ENCODE results near the gene CAND1. TPM values are rescaled to one million over a fixed set of nuclear protein-coding genes. Genes with fewer than 3 reads are reported as not detected.

The CAND1 gene
- total RNA-seq, 1 experiment from 2014 or later = 236 TPM

DNA sequence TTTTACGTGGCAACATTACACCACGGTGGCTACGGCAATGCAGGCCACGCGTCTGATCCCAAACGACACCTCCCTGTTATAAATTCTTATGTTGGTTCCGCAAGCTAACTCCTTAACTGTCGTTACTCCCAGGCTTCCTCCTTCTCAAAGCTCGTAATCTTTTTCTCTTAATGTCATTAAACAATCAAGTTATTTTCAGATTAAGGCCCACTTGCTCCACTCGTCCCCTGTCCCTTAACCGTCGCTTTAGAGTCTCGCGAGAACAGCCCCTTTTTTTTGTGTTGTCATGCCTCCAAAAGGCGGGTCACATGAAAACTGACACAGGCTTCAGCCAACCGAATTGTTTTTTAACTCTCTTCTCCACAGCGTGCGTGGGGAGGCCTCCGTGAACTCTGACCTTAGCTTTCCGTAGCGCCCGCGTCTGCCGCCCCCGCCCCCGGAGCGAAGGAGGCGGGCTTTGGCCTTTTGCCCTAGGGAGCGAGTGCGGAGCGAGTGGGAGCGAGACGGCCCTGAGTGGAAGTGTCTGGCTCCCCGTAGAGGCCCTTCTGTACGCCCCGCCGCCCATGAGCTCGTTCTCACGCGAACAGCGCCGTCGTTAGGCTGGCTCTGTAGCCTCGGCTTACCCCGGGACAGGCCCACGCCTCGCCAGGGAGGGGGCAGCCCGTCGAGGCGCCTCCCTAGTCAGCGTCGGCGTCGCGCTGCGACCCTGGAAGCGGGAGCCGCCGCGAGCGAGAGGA, at the start of gene CAND1 (continued):
- no peak for TF ChIP-seq RORB (CRISPR knock-in tag; IDR thresholded peaks at IDR 0.05)
- peak; percentile 59; the same call in 1 of the 2 replicates for TF ChIP-seq MYBL2 (CRISPR knock-in tag; IDR thresholded peaks at IDR 0.05)
- TF ChIP-seq, protein P1, sequence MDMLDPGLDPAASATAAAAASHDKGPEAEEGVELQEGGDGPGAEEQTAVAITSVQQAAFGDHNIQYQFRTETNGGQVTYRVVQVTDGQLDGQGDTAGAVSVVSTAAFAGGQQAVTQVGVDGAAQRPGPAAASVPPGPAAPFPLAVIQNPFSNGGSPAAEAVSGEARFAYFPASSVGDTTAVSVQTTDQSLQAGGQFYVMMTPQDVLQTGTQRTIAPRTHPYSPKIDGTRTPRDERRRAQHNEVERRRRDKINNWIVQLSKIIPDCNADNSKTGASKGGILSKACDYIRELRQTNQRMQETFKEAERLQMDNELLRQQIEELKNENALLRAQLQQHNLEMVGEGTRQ (CRISPR knock-in tag; IDR thresholded peaks at IDR 0.05) = peak; percentile 6; the same call in 1 of the 2 replicates
- TF ChIP-seq ZBTB21 (CRISPR knock-in tag; IDR thresholded peaks at IDR 0.05; ENCODE audit: borderline replicate concordance) = peak; percentile 78; the same call in 1 of the 2 replicates
- TF ChIP-seq GABPB1 (CRISPR knock-in tag; IDR thresholded peaks at IDR 0.05) = peak; percentile 60; the same call in 1 of the 2 replicates
- peak; percentile 73 for TF ChIP-seq FOXK1 (CRISPR knock-in tag; IDR thresholded peaks at IDR 0.05)
- peak; percentile 83 for TF ChIP-seq NR2C2 (CRISPR knock-in tag; IDR thresholded peaks at IDR 0.05)

DNA sequence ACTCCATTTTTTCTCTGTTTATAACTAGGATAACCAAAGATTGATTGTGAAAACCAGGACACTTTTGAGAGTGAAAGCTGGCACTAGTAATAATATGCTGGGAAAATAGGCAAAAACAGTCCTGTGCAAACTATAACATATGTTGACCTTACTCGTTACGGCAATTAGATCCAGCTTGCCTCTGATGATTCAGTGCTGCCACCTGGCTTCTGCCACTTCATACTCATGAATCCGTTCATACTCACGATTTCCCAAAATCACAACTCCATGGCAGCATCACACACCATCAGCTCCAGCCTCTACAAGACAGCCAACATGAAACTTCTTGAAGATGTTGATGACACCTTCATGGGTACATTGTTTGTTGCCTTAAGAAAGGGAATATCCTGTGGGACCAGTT, 49.1 kb upstream of the CAND1 start:
- Mint-ChIP-seq H3K36me3 (no peaks in the 10 kb centered on the region), H3K4me3 (no peak overlapping the region), H3K9me3 (no peaks in the 10 kb centered on the region), H3K4me1 (peaks cover 7% of the 10 kb centered on the region), H3K27me3 (ENCODE audit: low read depth) (no peaks in the 10 kb centered on the region), H3K27ac (no peak overlapping the region)
- ChIA-PET POLR2A (no interaction called here), CTCF (interaction anchor here (1.0 to 3.3 kb wide), 6 partner anchors 20 to 202 kb away, joined by 3 to 44 read pairs (median 6); partner anchors contain the start of gene CAND1)
- DNase-seq (ENCODE audit: low spot score) (peak; percentile 28), ATAC-seq (peak; percentile 62)
- TF ChIP-seq, protein P2, sequence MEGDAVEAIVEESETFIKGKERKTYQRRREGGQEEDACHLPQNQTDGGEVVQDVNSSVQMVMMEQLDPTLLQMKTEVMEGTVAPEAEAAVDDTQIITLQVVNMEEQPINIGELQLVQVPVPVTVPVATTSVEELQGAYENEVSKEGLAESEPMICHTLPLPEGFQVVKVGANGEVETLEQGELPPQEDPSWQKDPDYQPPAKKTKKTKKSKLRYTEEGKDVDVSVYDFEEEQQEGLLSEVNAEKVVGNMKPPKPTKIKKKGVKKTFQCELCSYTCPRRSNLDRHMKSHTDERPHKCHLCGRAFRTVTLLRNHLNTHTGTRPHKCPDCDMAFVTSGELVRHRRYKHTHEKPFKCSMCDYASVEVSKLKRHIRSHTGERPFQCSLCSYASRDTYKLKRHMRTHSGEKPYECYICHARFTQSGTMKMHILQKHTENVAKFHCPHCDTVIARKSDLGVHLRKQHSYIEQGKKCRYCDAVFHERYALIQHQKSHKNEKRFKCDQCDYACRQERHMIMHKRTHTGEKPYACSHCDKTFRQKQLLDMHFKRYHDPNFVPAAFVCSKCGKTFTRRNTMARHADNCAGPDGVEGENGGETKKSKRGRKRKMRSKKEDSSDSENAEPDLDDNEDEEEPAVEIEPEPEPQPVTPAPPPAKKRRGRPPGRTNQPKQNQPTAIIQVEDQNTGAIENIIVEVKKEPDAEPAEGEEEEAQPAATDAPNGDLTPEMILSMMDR (IDR thresholded peaks at IDR 0.05) = 0 out of 2 replicates have a peak, but pooled peaks have one; percentile 20
- no peak for TF ChIP-seq ZNF317 (CRISPR knock-in tag; IDR thresholded peaks at IDR 0.05; ENCODE audit: borderline replicate concordance, low read depth)

DNA sequence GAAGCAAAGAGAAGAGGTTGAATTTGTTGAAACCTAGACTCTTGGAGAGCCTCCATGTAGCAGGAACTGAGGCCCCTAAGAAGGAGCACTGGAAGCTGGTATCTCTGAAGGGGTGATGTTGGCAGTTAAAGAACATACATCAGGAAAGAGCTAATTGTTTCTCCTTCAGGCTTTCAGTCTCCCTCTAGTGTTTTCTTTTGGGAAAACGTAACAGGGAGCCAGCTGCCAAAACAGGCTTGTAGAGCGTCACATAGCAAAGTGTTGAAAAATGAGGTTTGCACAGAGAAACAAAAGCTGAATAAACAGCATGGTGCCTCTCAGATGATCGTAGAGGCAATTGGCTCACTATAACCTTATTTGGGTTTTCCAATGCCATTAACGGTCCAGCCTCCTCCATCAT, 46.9 kb upstream of the CAND1 start:
- Mint-ChIP-seq H3K4me3 (no peak overlapping the region), H3K27ac (no peak overlapping the region), H3K9me3 (0 out of 2 replicates have a peak, but pooled peaks cover 3% of the 10 kb centered on the region), H3K36me3 (no peaks in the 10 kb centered on the region), H3K4me1 (peaks cover 7% of the 10 kb centered on the region), H3K27me3 (ENCODE audit: low read depth) (peaks cover under 1% of the 10 kb centered on the region; the same call in 1 of the 2 replicates)
- ChIA-PET POLR2A (no interaction called here), CTCF (interaction anchor here (0.6 to 3.3 kb wide), 24 partner anchors 9 to 512 kb away, joined by 3 to 44 read pairs (median 4); partner anchors contain the start of gene CAND1)
- DNase-seq (ENCODE audit: low spot score) (no peak), ATAC-seq (peak; percentile 73)
- TF ChIP-seq ZNF671 (CRISPR knock-in tag; IDR thresholded peaks at IDR 0.05) (no peak), NFYB (CRISPR knock-in tag; conservative IDR thresholded peaks at IDR 0.05; ENCODE audit: low read depth) (no peak), IRF2 (CRISPR knock-in tag; IDR thresholded peaks at IDR 0.05; ENCODE audit: borderline replicate concordance, low read depth) (no peak), RORB (CRISPR knock-in tag; IDR thresholded peaks at IDR 0.05) (no peak), GABPB1 (CRISPR knock-in tag; IDR thresholded peaks at IDR 0.05) (no peak), JAZF1 (CRISPR knock-in tag; IDR thresholded peaks at IDR 0.05) (no peak), NFE2L1 (CRISPR knock-in tag; IDR thresholded peaks at IDR 0.05) (no peak)
- TF ChIP-seq, protein P3, sequence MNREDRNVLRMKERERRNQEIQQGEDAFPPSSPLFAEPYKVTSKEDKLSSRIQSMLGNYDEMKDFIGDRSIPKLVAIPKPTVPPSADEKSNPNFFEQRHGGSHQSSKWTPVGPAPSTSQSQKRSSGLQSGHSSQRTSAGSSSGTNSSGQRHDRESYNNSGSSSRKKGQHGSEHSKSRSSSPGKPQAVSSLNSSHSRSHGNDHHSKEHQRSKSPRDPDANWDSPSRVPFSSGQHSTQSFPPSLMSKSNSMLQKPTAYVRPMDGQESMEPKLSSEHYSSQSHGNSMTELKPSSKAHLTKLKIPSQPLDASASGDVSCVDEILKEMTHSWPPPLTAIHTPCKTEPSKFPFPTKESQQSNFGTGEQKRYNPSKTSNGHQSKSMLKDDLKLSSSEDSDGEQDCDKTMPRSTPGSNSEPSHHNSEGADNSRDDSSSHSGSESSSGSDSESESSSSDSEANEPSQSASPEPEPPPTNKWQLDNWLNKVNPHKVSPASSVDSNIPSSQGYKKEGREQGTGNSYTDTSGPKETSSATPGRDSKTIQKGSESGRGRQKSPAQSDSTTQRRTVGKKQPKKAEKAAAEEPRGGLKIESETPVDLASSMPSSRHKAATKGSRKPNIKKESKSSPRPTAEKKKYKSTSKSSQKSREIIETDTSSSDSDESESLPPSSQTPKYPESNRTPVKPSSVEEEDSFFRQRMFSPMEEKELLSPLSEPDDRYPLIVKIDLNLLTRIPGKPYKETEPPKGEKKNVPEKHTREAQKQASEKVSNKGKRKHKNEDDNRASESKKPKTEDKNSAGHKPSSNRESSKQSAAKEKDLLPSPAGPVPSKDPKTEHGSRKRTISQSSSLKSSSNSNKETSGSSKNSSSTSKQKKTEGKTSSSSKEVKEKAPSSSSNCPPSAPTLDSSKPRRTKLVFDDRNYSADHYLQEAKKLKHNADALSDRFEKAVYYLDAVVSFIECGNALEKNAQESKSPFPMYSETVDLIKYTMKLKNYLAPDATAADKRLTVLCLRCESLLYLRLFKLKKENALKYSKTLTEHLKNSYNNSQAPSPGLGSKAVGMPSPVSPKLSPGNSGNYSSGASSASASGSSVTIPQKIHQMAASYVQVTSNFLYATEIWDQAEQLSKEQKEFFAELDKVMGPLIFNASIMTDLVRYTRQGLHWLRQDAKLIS (CRISPR knock-in tag; IDR thresholded peaks at IDR 0.05; ENCODE audit: borderline replicate concordance) = no peak
- TF ChIP-seq, protein P4, sequence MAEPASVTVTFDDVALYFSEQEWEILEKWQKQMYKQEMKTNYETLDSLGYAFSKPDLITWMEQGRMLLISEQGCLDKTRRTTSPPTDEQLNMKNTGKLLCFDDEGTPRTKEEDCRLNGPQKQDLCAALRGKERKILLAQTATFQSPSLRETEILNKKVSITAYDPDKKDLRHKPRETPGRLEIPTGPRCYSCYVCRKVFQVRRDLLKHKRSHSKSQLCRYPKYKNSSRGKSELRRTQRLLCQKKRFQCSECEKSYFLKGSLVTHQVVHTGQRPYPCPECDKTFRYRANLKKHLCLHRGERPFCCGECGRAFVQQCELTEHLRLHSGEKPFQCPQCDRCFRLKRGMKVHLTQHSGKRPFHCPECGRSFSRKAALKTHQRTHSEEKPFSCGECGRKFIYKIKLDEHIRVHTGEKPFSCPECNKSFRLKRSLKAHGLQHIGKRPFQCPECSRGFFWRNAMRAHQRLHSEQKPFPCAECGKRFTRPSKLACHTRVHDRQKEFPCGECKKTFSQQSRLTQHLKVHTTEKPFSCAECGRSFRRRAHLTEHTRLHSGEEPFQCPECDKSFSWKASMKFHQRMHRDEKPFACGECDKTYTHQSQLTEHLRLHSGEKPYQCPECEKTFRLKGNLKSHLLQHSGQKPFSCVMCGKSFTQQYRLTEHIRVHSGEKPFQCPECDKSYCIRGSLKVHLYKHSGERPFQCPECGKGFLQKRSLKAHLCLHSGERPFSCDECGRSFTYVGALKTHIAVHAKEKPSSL (CRISPR knock-in tag; conservative IDR thresholded peaks at IDR 0.05) = no peak
- TF ChIP-seq, protein P5, sequence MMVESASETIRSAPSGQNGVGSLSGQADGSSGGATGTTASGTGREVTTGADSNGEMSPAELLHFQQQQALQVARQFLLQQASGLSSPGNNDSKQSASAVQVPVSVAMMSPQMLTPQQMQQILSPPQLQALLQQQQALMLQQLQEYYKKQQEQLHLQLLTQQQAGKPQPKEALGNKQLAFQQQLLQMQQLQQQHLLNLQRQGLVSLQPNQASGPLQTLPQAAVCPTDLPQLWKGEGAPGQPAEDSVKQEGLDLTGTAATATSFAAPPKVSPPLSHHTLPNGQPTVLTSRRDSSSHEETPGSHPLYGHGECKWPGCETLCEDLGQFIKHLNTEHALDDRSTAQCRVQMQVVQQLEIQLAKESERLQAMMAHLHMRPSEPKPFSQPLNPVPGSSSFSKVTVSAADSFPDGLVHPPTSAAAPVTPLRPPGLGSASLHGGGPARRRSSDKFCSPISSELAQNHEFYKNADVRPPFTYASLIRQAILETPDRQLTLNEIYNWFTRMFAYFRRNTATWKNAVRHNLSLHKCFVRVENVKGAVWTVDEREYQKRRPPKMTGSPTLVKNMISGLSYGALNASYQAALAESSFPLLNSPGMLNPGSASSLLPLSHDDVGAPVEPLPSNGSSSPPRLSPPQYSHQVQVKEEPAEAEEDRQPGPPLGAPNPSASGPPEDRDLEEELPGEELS (CRISPR knock-in tag; IDR thresholded peaks at IDR 0.05) = no peak
- TF ChIP-seq, protein P6, sequence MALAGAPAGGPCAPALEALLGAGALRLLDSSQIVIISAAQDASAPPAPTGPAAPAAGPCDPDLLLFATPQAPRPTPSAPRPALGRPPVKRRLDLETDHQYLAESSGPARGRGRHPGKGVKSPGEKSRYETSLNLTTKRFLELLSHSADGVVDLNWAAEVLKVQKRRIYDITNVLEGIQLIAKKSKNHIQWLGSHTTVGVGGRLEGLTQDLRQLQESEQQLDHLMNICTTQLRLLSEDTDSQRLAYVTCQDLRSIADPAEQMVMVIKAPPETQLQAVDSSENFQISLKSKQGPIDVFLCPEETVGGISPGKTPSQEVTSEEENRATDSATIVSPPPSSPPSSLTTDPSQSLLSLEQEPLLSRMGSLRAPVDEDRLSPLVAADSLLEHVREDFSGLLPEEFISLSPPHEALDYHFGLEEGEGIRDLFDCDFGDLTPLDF (CRISPR knock-in tag; IDR thresholded peaks at IDR 0.05) = no peak
- TF ChIP-seq, protein P7, sequence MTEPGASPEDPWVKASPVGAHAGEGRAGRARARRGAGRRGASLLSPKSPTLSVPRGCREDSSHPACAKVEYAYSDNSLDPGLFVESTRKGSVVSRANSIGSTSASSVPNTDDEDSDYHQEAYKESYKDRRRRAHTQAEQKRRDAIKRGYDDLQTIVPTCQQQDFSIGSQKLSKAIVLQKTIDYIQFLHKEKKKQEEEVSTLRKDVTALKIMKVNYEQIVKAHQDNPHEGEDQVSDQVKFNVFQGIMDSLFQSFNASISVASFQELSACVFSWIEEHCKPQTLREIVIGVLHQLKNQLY (CRISPR knock-in tag; IDR thresholded peaks at IDR 0.05) = no peak

All from WTC11 (cell line).